GM12878 (cell line): ENCODE results near the gene P3H1. TPM values are rescaled to one million over a fixed set of nuclear protein-coding genes. Genes with fewer than 3 reads are reported as not detected.

ENCODE experiments used
- ATAC-seq: fragments of 200-7000 bp; cut with Tn5 transposase; 3 replicates; pipeline ENCODE4 v1.9.1; 2020; ENCODE audit warnings: mild to moderate bottlenecking, moderate library complexity
- BruUV-seq: library from RNA; stranded (reverse); fragments of 400-500 nt; replicated peaks from 2 replicates; lab custom pipeline; 2021; lab: Mats Ljungman, UMichigan
- CTCF ChIA-PET: fragments of 300-600 bp; sonication (Branson Sonifier 250); formaldehyde crosslinking; extraction: SDS; loops from one replicate; lab custom pipeline; 2021; ENCODE audit warnings: inconsistent platforms; lab: Yijun Ruan, JAX
- POLR2A ChIA-PET: fragments of 350-600 bp; formaldehyde crosslinking; extraction: SDS; loops from one replicate; lab custom pipeline; 2021; ENCODE audit warnings: inconsistent platforms; lab: Charles Lee
- RAD21 ChIA-PET: fragments of 300-600 bp; sonication (Branson Sonifier 250); formaldehyde crosslinking; loops from one replicate; lab custom pipeline; 2023; ENCODE audit warnings: antibody characterized with exemption; ENCODE audit not compliant: unreplicated experiment; lab: Charles Lee
- SMC1A ChIA-PET: fragments of 300-600 bp; sonication (Branson Sonifier 250); formaldehyde crosslinking; loops from one replicate; lab custom pipeline; 2023; ENCODE audit not compliant: unreplicated experiment, uncharacterized antibody; lab: Charles Lee
- DNase-seq: peaks from one replicate; pipeline ENCODE4 v3.0.0-alpha.2; 2011; ENCODE audit warnings: low read depth, low spot score
- FAIRE-seq: peaks from 3 replicates; lab custom pipeline; 2011; peaks lifted over from hg19 to GRCh38; lab: Jason Lieb, UNC
- H2AFZ ChIP-seq: 2 replicates; pipeline ENCODE4 v1.6.0; 2011; ENCODE audit warnings: low read depth, low read length, control low read depth; ENCODE audit not compliant: control insufficient read depth
- H3K27ac ChIP-seq: 2 replicates; pipeline ENCODE4 v1.5.1; 2011; ENCODE audit warnings: control low read depth; ENCODE audit not compliant: control insufficient read depth, insufficient read depth
- H3K27me3 ChIP-seq, 2 experiments: replicated peaks in 1 of 2; 2 replicates each; pipeline versions ENCODE4 v1.6.0 to v1.6.1; 2011; ENCODE audit warnings: low read length in 1 of 2; ENCODE audit not compliant: control insufficient read depth in 2 of 2, insufficient read depth in 2 of 2
- H3K36me3 ChIP-seq, 2 experiments: 2 replicates each; pipeline ENCODE4 v1.5.1; 2011; ENCODE audit warnings: low read length in 1 of 2; ENCODE audit not compliant: control insufficient read depth in 2 of 2, insufficient read depth in 2 of 2
- H3K4me1 ChIP-seq: 2 replicates; pipeline ENCODE4 v1.6.1; 2011; ENCODE audit warnings: mild to moderate bottlenecking, low read length, moderate library complexity, mixed read lengths; ENCODE audit not compliant: control insufficient read depth, insufficient read depth
- H3K4me2 ChIP-seq: 2 replicates; pipeline ENCODE4 v1.6.0; 2011; ENCODE audit warnings: control low read depth; ENCODE audit not compliant: control insufficient read depth, insufficient read depth
- H3K4me3 ChIP-seq: fragments of 200-600 bp; sonication (generic); 2 replicates; pipeline ENCODE4 v1.5.1; 2016
- H3K79me2 ChIP-seq: 2 replicates; pipeline ENCODE4 v1.6.0; 2011; ENCODE audit warnings: low read length; ENCODE audit not compliant: control insufficient read depth, insufficient read depth
- H3K9ac ChIP-seq: 2 replicates; pipeline ENCODE4 v1.8.0; 2011; ENCODE audit warnings: low read length, control low read depth, mixed read lengths; ENCODE audit not compliant: control insufficient read depth, insufficient read depth
- H3K9me3 ChIP-seq: replicated peaks from 3 replicates; pipeline ENCODE4 v1.5.1; 2011; ENCODE audit warnings: mild to moderate bottlenecking, low read length; ENCODE audit not compliant: control insufficient read depth, insufficient read depth
- H4K20me1 ChIP-seq: 2 replicates; pipeline ENCODE4 v1.6.0; 2011; ENCODE audit not compliant: control insufficient read depth, insufficient read depth
- ATF7 ChIP-seq: fragments of 450-650 bp; IDR thresholded peaks from 2 replicates; pipeline ENCODE4 v1.6.1; 2016; ENCODE audit warnings: low read depth, mild to moderate bottlenecking
- CBFB ChIP-seq: IDR thresholded peaks from 2 replicates; pipeline ENCODE4 v1.6.1; 2016; ENCODE audit warnings: antibody characterized with exemption, low read depth
- CEBPB ChIP-seq, 2 experiments: fragments of 150-350 bp in 1 of 2; IDR thresholded peaks; 2 replicates each; pipeline ENCODE4 v1.6.1; 2012 to 2014; ENCODE audit warnings: low read depth in 2 of 2, low read length in 2 of 2, borderline replicate concordance in 1 of 2, inconsistent platforms in 1 of 2
- CREB1 ChIP-seq: IDR thresholded peaks from 2 replicates; pipeline ENCODE4 v1.6.1; 2012; ENCODE audit warnings: low read depth, mild to moderate bottlenecking, inconsistent platforms
- FOXM1 ChIP-seq: IDR thresholded peaks from 2 replicates; pipeline ENCODE4 v1.6.1; 2012; ENCODE audit warnings: low read depth, mild to moderate bottlenecking, inconsistent platforms, low read length, moderate library complexity
- MTA2 ChIP-seq: fragments of 450-650 bp; IDR thresholded peaks from 2 replicates; pipeline ENCODE4 v1.6.1; 2016; ENCODE audit warnings: low read depth, mild to moderate bottlenecking, moderate library complexity
- PKNOX1 ChIP-seq: fragments of 450-650 bp; IDR thresholded peaks from 2 replicates; pipeline ENCODE4 v1.6.1; 2016; ENCODE audit warnings: mild to moderate bottlenecking
- POLR2AphosphoS2 ChIP-seq: IDR thresholded peaks from 2 replicates; pipeline ENCODE4 v1.6.1; 2011; ENCODE audit warnings: low read depth, mild to moderate bottlenecking, low read length, improper control_type of control experiment, moderate library complexity
- RAD51 ChIP-seq: fragments of 450-650 bp; IDR thresholded peaks from 2 replicates; pipeline ENCODE4 v1.6.1; 2016; ENCODE audit warnings: moderate library complexity, mild to moderate bottlenecking, inconsistent platforms
- REST ChIP-seq: IDR thresholded peaks from 2 replicates; pipeline ENCODE4 v1.6.1; 2012; ENCODE audit warnings: mild to moderate bottlenecking, low read depth, low read length
- SIX5 ChIP-seq: IDR thresholded peaks from 2 replicates; pipeline ENCODE4 v1.6.1; 2011; ENCODE audit warnings: mild to moderate bottlenecking, low read depth, low read length, moderate library complexity; ENCODE audit not compliant: severe bottlenecking
- TCF7 ChIP-seq: IDR thresholded peaks from 2 replicates; pipeline ENCODE4 v1.6.1; 2014; ENCODE audit warnings: antibody characterized with exemption, borderline replicate concordance
- YY1 ChIP-seq: IDR thresholded peaks from 2 replicates; pipeline ENCODE4 v1.6.1; 2011; ENCODE audit warnings: low read depth, mild to moderate bottlenecking, low read length
- ZNF217 ChIP-seq: fragments of 450-650 bp; IDR thresholded peaks from 2 replicates; pipeline ENCODE4 v1.6.1; 2017; ENCODE audit warnings: antibody characterized with exemption, mild to moderate bottlenecking
- WGBS: methylation state at CpG from one replicate; pipeline ENCODE4 v1.1.6; 2016; ENCODE audit warnings: low lambda C conversion rate; ENCODE audit not compliant: insufficient replicate concordance, insufficient coverage; ENCODE audit errors: missing lambda C conversion rate; 5-methylcytosine and 5-hydroxymethylcytosine counted together
- in situ Hi-C: fragments of 300-500 bp; cut with MboI; formaldehyde crosslinking; loops from 9 replicates; pipeline ENCODE4 v1.14.3; 2018; ENCODE audit warnings: mixed read lengths
- intact Hi-C: fragments of 100-400 bp; cut with micrococcal nuclease; formaldehyde crosslinking; loops from one replicate; pipeline ENCODE4 v1.14.2; 2022; ENCODE audit not compliant: unreplicated experiment
- polyA plus RNA-seq, 11 experiments: library from polyadenylated mRNA; depleted of rRNA in 4 of 11; unstranded in 6 of 11; stranded (reverse) in 5 of 11; fragments of >200 nt; fragmentation: Nextera tagmentation in 4 of 11; fragmentation: Illumina TruSeq in 1 of 11; extraction: Ambion mirVana in 4 of 11; extraction: Trizol in 1 of 11; gene quantifications; 1 replicate in 1 of 11; 2 replicates in 10 of 11; pipeline versions ENCODE4 v1.2.1 to v1.2.3, GENCODE V29; 2011 to 2016; ENCODE audit warnings: inconsistent platforms in 2 of 11, missing spikeins in 2 of 11, low read depth in 1 of 11
- total RNA-seq, 4 experiments: library from RNA; depleted of rRNA in 3 of 4; stranded (reverse); fragments of >200 nt in 3 of 4; fragmentation: Illumina TruSeq in 1 of 4; extraction: Trizol in 1 of 4; gene quantifications; 2 replicates each; pipeline versions ENCODE4 v1.2.1 to v1.2.3, GENCODE V29; 2013 to 2021

P3H1 gene
- total and polyA plus RNA-seq, 10 of the 15 experiments (the other 5 are each of a cell fraction or from before 2014, with no cell fraction given) = 0.72 to 42.4 (median 26.0) TPM

- Histone ChIP-seq H3K36me3 (peaks cover 0 to under 1% of the 10 kb centered on the region in 2 experiments; a peak in 1 of 4 replicates), H3K4me2 (peak overlapping the region; percentile 76), H3K4me3 (peak overlapping the region; percentile 95)
Observed at GRCh38 chr1:42765269-42765668, 1.6 kb downstream of the P3H1 start.

More at GRCh38 chr1:42765269-42765668, 1.6 kb downstream of the P3H1 start:
- no peak for TF ChIP-seq PKNOX1
- no peak for TF ChIP-seq ATF7
- TF ChIP-seq FOXM1 = no peak
- TF ChIP-seq CREB1 = no peak
- TF ChIP-seq TCF7 = no peak
- no peak for TF ChIP-seq YY1
- TF ChIP-seq ZNF217 = no peak
- no peak for TF ChIP-seq CEBPB (IDR thresholded peaks at IDR 0.05; ENCODE audit: borderline replicate concordance in 1 of 2, low read depth in 2 of 2, low read length in 2 of 2)
- TF ChIP-seq MTA2 = no peak
- TF ChIP-seq POLR2AphosphoS2 = no peak
- TF ChIP-seq REST = no peak
- TF ChIP-seq SIX5 = no peak
- no peak for TF ChIP-seq CBFB
- no peak for TF ChIP-seq RAD51
- Histone ChIP-seq H4K20me1 (no peaks in the 10 kb centered on the region), H3K79me2 (peaks cover 55% of the 10 kb centered on the region), H3K4me1 (peaks cover 4% of the 10 kb centered on the region; the same call in 1 of the 2 replicates), H2AFZ (no peak overlapping the region), H3K27ac (no peak overlapping the region), H3K9me3 (no peaks in the 10 kb centered on the region), H3K9ac (peak overlapping the region; percentile 84), H3K27me3 (no peaks in the 10 kb centered on the region)
- DNase-seq (no peak), FAIRE-seq (no peak), ATAC-seq (no peak)
- CTCF ChIA-PET = interaction anchor here (0.6 to 3.5 kb wide), 4 partner anchors 8 to 310 kb away, joined by 3 to 21 read pairs (median 8); partner anchors contain the start of gene ZNF691
- RAD21 ChIA-PET = interaction anchor here (0.6 to 2.7 kb wide), 10 partner anchors 35 to 308 kb away, joined by 3 to 20 read pairs (median 6); partner anchors contain the start of genes ERMAP, SVBP, YBX1 and ZNF691
- in situ Hi-C loops (no loop called here), intact Hi-C loops (loop anchor here (5.0 kb wide), 2 partner anchors 82 to 83 kb away; partner anchors contain the start of genes YBX1 and ZNF691)
- 100% methylated on average over 7 of the region's 7 CpGs for WGBS
- POLR2A ChIA-PET = interaction anchor here (1.0 to 3.8 kb wide), 5 partner anchors 13 to 885 kb away, joined by 3 to 53 read pairs (median 19); partner anchors contain the start of genes ERMAP, KDM4A, YBX1 and ZNF691
- BruUV-seq = no TSS peak
- SMC1A ChIA-PET = interaction anchor here (1.5 to 2.3 kb wide), 3 partner anchors 9 to 82 kb away, joined by 3 to 12 read pairs (median 11); partner anchors contain the start of gene YBX1
